Bronchial epithelial cell (primary cell): ENCODE results near the gene EEF1A1. TPM values are rescaled to one million over a fixed set of nuclear protein-coding genes. Genes with fewer than 3 reads are reported as not detected.

Experiments
- DNase-seq: peaks from one replicate; pipeline ENCODE4 v3.0.0-alpha.2; 2010; ENCODE audit warnings: low read depth
- FAIRE-seq: peaks from 2 replicates; lab custom pipeline; 2011; peaks lifted over from hg19 to GRCh38; lab: Jason Lieb, UNC
- H3K27me3 ChIP-seq: 2 replicates; pipeline ENCODE4 v1.5.1; 2011; ENCODE audit warnings: low read length; ENCODE audit not compliant: control insufficient read depth, insufficient read depth
- H3K36me3 ChIP-seq: 2 replicates; pipeline ENCODE4 v1.5.1; 2011; ENCODE audit warnings: low read length; ENCODE audit not compliant: control insufficient read depth, insufficient read depth
- H3K4me3 ChIP-seq: 2 replicates; pipeline ENCODE4 v1.5.1; 2011; ENCODE audit warnings: mild to moderate bottlenecking, low read depth, low read length, control low read depth
- CTCF ChIP-seq: IDR thresholded peaks from 2 replicates; pipeline ENCODE4 v1.5.1; 2011; ENCODE audit warnings: mild to moderate bottlenecking, moderate library complexity, low read length, control low read depth, inconsistent platforms; ENCODE audit not compliant: insufficient read depth, severe bottlenecking
- total RNA-seq: library from RNA; depleted of rRNA; stranded (reverse); fragments of >200 nt; gene quantifications from 2 replicates; pipeline ENCODE4 v1.2.1, GENCODE V29; 2014

Gene EEF1A1
- total RNA-seq, 1 donor from 2014 or later = 62,692 TPM

- Histone ChIP-seq H3K4me3 (no peak overlapping the region), H3K27me3 (no peaks in the 10 kb centered on the region), H3K36me3 (peaks cover 20% of the 10 kb centered on the region)
- peak; percentile 8 for DNase-seq
- no peak for FAIRE-seq
- no peak for TF ChIP-seq CTCF
Measured at GRCh38 chr6:73516514-73517489, 4.0 kb downstream of the EEF1A1 start.

GRCh38 chr6:73515204-73515655 is 5.6 kb downstream of the EEF1A1 start:
- no peak for TF ChIP-seq CTCF
- peaks cover 15% of the 10 kb centered on the region for H3K36me3 ChIP-seq
- peak; percentile 22 for DNase-seq
- FAIRE-seq = no peak
- no peak overlapping the region for H3K4me3 ChIP-seq
- no peaks in the 10 kb centered on the region for H3K27me3 ChIP-seq

GRCh38 chr6:73514746-73515110 is 6.1 kb downstream of the EEF1A1 start:
- Histone ChIP-seq H3K27me3 (no peaks in the 10 kb centered on the region), H3K36me3 (peaks cover 11% of the 10 kb centered on the region), H3K4me3 (no peak overlapping the region)
- TF ChIP-seq CTCF = no peak
- FAIRE-seq = no peak
- no peak for DNase-seq

- FAIRE-seq = no peak
- peak; percentile 28 for DNase-seq
- Histone ChIP-seq H3K27me3 (no peaks in the 10 kb centered on the region), H3K4me3 (no peak overlapping the region), H3K36me3 (peaks cover 2% of the 10 kb centered on the region)
- TF ChIP-seq CTCF = no peak
Measured at GRCh38 chr6:73513496-73513854, 7.4 kb downstream of the EEF1A1 start.

GRCh38 chr6:73511796-73512195 is 9.0 kb downstream of the EEF1A1 start:
- DNase-seq = no peak
- no peak for FAIRE-seq
- no peak for TF ChIP-seq CTCF

More at GRCh38 chr6:73511796-73512195, 9.0 kb downstream of the EEF1A1 start:
- H3K27me3 ChIP-seq = no peaks in the 10 kb centered on the region
- no peak overlapping the region for H3K4me3 ChIP-seq
- H3K36me3 ChIP-seq = no peaks in the 10 kb centered on the region
